ENCODE results near the gene KLHL35. TPM values are rescaled to one million over a fixed set of nuclear protein-coding genes. Genes with fewer than 3 reads are reported as not detected.

The KLHL35 gene
- polyA plus RNA-seq, 3 donors from 2014 or later: 0.41 to 1.6 TPM; not detected in 1

- H3K4me3 Mint-ChIP-seq: no peak overlapping the region
- no peak overlapping the region for H3K27ac Mint-ChIP-seq
- H3K4me1 Mint-ChIP-seq: peaks cover 17 to 19% of the 10 kb centered on the region in 2 donors
- H3K36me3 Mint-ChIP-seq: no peaks in the 10 kb centered on the region
- no peak for DNase-seq
- no peaks in the 10 kb centered on the region for H3K27me3 Mint-ChIP-seq (ENCODE audit: low read depth in 3 of 3)
- no peaks in the 10 kb centered on the region for H3K9me3 Mint-ChIP-seq
Measured at GRCh38 chr11:75375626-75376025, 57.4 kb downstream of the KLHL35 start.

GRCh38 chr11:75374646-75375045, 58.4 kb downstream of the KLHL35 start:
- no peak for DNase-seq
- peaks cover 0 to 1% (median 0%) of the 10 kb centered on the region in 6 donors for H3K9me3 Mint-ChIP-seq
- H3K4me1 Mint-ChIP-seq: peaks cover 21 to 25% of the 10 kb centered on the region in 2 donors
- peak overlapping the region in 2 of 6 donors; percentile 33 to 57 for H3K27ac Mint-ChIP-seq
- no peaks in the 10 kb centered on the region for H3K36me3 Mint-ChIP-seq
- no peaks in the 10 kb centered on the region for H3K27me3 Mint-ChIP-seq (ENCODE audit: low read depth in 3 of 3)
- no peak overlapping the region for H3K4me3 Mint-ChIP-seq

- H3K27ac Mint-ChIP-seq: no peak overlapping the region
- H3K4me1 Mint-ChIP-seq: peaks cover 32 to 36% of the 10 kb centered on the region in 2 donors
- peaks cover 0 to 6% (median under 1%) of the 10 kb centered on the region in 6 donors for H3K9me3 Mint-ChIP-seq
- H3K36me3 Mint-ChIP-seq: no peaks in the 10 kb centered on the region
- H3K27me3 Mint-ChIP-seq (ENCODE audit: low read depth in 3 of 3): no peaks in the 10 kb centered on the region
- no peak for DNase-seq
- H3K4me3 Mint-ChIP-seq: no peak overlapping the region
Measured at GRCh38 chr11:75373201-75373600, 59.8 kb downstream of the KLHL35 start.

Other genes with a start within 250 kb of the KLHL35 start
- under 1 TPM in 1 of 3 donors, not detected in 2; 0.13 TPM for gene TPBGL, start 192.4 kb downstream of the KLHL35 start, polyA plus RNA-seq
- 10 to 100 TPM; 28.7 to 51.1 (median 41.5) TPM for gene ARRB1, start 81.5 kb downstream of the KLHL35 start, polyA plus RNA-seq
- gene RPS3, start 33.7 kb downstream of the KLHL35 start, polyA plus RNA-seq: 1,000 to 10,000 TPM; 2,605 to 4,768 (median 2,974) TPM
- 1 to 10 TPM; 1.8 to 9.2 (median 4.1) TPM for gene GDPD5, start 92.7 kb upstream of the KLHL35 start, polyA plus RNA-seq
- gene SERPINH1, start 129.1 kb upstream of the KLHL35 start, polyA plus RNA-seq: 1 to 10 TPM; 3.4 to 8.4 (median 4.5) TPM
- not detected for gene MAP6, start 235.8 kb upstream of the KLHL35 start, polyA plus RNA-seq

Measured in immature natural killer cell (primary cell).